HepG2 (cell line): ENCODE measurements around the gene PPP2R5D. TPM values are rescaled to one million over a fixed set of nuclear protein-coding genes. Genes with fewer than 3 reads are reported as not detected.

Experiments used
- ARID4A ChIP-seq: sonication (generic); formaldehyde crosslinking; IDR thresholded peaks from 2 replicates; pipeline ENCODE4 v1.5.0; 2020; ENCODE audit warnings: mild to moderate bottlenecking, missing genetic modification reagents, borderline replicate concordance
- ATF5 ChIP-seq: sonication (generic); formaldehyde crosslinking; IDR thresholded peaks from 2 replicates; pipeline ENCODE4 v1.4.0; 2020; ENCODE audit warnings: mild to moderate bottlenecking, low read depth, missing genetic modification reagents
- ATF7-NPFF ChIP-seq: sonication (generic); formaldehyde crosslinking; IDR thresholded peaks from 2 replicates; pipeline ENCODE4 v1.8.1; 2023; ENCODE audit warnings: mild to moderate bottlenecking, low read depth, missing genetic modification reagents, moderate library complexity
- DMAP1 ChIP-seq: IDR thresholded peaks from 2 replicates; pipeline ENCODE4 v1.6.1; 2016
- ELF3 ChIP-seq: IDR thresholded peaks from 2 replicates; pipeline ENCODE4 v1.6.1; 2016; ENCODE audit warnings: missing genetic modification reagents, missing compliant biosample characterization
- FOSL1 ChIP-seq: sonication (generic); formaldehyde crosslinking; IDR thresholded peaks from 2 replicates; pipeline ENCODE4 v1.9.0; 2021; ENCODE audit warnings: missing genetic modification reagents, borderline replicate concordance
- MIER3 ChIP-seq: IDR thresholded peaks from 2 replicates; pipeline ENCODE4 v1.6.1; 2016; ENCODE audit warnings: missing compliant biosample characterization, borderline replicate concordance
- MTA1 ChIP-seq: sonication (generic); formaldehyde crosslinking; IDR thresholded peaks from 2 replicates; pipeline ENCODE4 v1.4.0; 2020; ENCODE audit warnings: missing genetic modification reagents, mild to moderate bottlenecking, borderline replicate concordance
- NFIC ChIP-seq: IDR thresholded peaks from 2 replicates; pipeline ENCODE4 v1.6.1; 2012; ENCODE audit warnings: mild to moderate bottlenecking, low read length, inconsistent platforms
- NONO ChIP-seq, 2 experiments: fragments of 450-650 bp in 1 of 2; sonication (generic) in 1 of 2; formaldehyde crosslinking in 1 of 2; IDR thresholded peaks in 1 of 2; conservative IDR thresholded peaks in 1 of 2; 2 replicates each; pipeline versions ENCODE4 v1.6.1 to v1.8.0; 2017 to 2022; ENCODE audit warnings: mild to moderate bottlenecking in 1 of 2, missing genetic modification reagents in 1 of 2, moderate library complexity in 1 of 2
- NR0B2 ChIP-seq: sonication (generic); formaldehyde crosslinking; IDR thresholded peaks from 2 replicates; pipeline ENCODE4 v1.4.0; 2020; ENCODE audit warnings: mild to moderate bottlenecking, missing genetic modification reagents
- PHF5A ChIP-seq: IDR thresholded peaks from one replicate; pipeline ENCODE4 v1.6.1; 2018; ENCODE audit warnings: low read depth, missing genetic modification reagents; ENCODE audit not compliant: unreplicated experiment
- RBM22 ChIP-seq: fragments of 200-400 bp; formaldehyde crosslinking; optimal IDR thresholded peaks from 2 replicates; pipeline ENCODE3; 2017; ENCODE audit warnings: mild to moderate bottlenecking, low read length, moderate library complexity
- SP5 ChIP-seq: IDR thresholded peaks from 2 replicates; pipeline ENCODE4 v1.6.1; 2016; ENCODE audit warnings: low read depth, borderline replicate concordance
- TCF7 ChIP-seq: sonication (generic); IDR thresholded peaks from 2 replicates; pipeline ENCODE4 v1.6.1; 2016; ENCODE audit warnings: antibody characterized with exemption, low read depth
- ZFAT ChIP-seq: sonication (generic); formaldehyde crosslinking; conservative IDR thresholded peaks from 2 replicates; pipeline ENCODE4 v1.8.1; 2023; ENCODE audit warnings: missing genetic modification reagents, inconsistent platforms
- ZIK1 ChIP-seq: sonication (generic); formaldehyde crosslinking; IDR thresholded peaks from 2 replicates; pipeline ENCODE4 v1.5.0; 2020; ENCODE audit warnings: mild to moderate bottlenecking, low read depth, missing genetic modification reagents, borderline replicate concordance
- ZMYM2 ChIP-seq: sonication (generic); formaldehyde crosslinking; IDR thresholded peaks from 2 replicates; pipeline ENCODE4 v1.8.0; 2022; ENCODE audit warnings: mild to moderate bottlenecking, missing genetic modification reagents
- ZNF101 ChIP-seq: sonication (generic); formaldehyde crosslinking; IDR thresholded peaks from 2 replicates; pipeline ENCODE4 v1.4.0; 2020; ENCODE audit warnings: mild to moderate bottlenecking, low read depth, missing genetic modification reagents, borderline replicate concordance
- ZNF225 ChIP-seq: sonication (generic); formaldehyde crosslinking; IDR thresholded peaks from 2 replicates; pipeline ENCODE4 v1.4.0; 2020; ENCODE audit warnings: mild to moderate bottlenecking, missing genetic modification reagents
- ZNF430 ChIP-seq: sonication (generic); formaldehyde crosslinking; IDR thresholded peaks from 2 replicates; pipeline ENCODE4 v1.9.0; 2021; ENCODE audit warnings: mild to moderate bottlenecking, missing genetic modification reagents
- ZNF468 ChIP-seq: sonication (generic); formaldehyde crosslinking; IDR thresholded peaks from 2 replicates; pipeline ENCODE4 v1.8.0; 2022; ENCODE audit warnings: mild to moderate bottlenecking, moderate library complexity, missing genetic modification reagents
- ZXDC ChIP-seq: sonication (generic); formaldehyde crosslinking; IDR thresholded peaks from 2 replicates; pipeline ENCODE4 v1.5.0; 2020; ENCODE audit warnings: mild to moderate bottlenecking, missing genetic modification reagents
- polyA plus RNA-seq, 8 experiments: library from polyadenylated mRNA; depleted of rRNA in 3 of 8; stranded (reverse) in 7 of 8; unstranded in 1 of 8; fragments of >200 nt; fragmentation: Illumina TruSeq in 4 of 8; extraction: Trizol in 4 of 8; gene quantifications; 2 replicates each; pipeline versions ENCODE4 v1.2.1 to v1.2.3, GENCODE V29; 2011 to 2016; ENCODE audit warnings: low read depth in 4 of 8, missing spikeins in 1 of 8, mixed read lengths in 1 of 8; ENCODE audit not compliant: insufficient read depth in 1 of 8
- total RNA-seq, 5 experiments: library from RNA; depleted of rRNA; stranded (reverse); fragments of >200 nt; fragmentation: Illumina TruSeq; extraction: Trizol; gene quantifications; 2 replicates each; pipeline ENCODE4 v1.2.3, GENCODE V29; 2016; ENCODE audit warnings: low read depth in 1 of 5

PPP2R5D gene
- total and polyA plus RNA-seq, 2 of the 13 experiments (the other 11 are each of a cell fraction or from before 2014, with no cell fraction given) = 53.7 to 60.4 TPM

- TF ChIP-seq DMAP1 (CRISPR knock-in tag) = peak; percentile 36
- no peak for TF ChIP-seq ZNF225
- no peak for TF ChIP-seq FOSL1 (CRISPR knock-in tag)
- no peak for TF ChIP-seq ARID4A (CRISPR knock-in tag)
- no peak for TF ChIP-seq ZNF468 (CRISPR knock-in tag)
- no peak for TF ChIP-seq ZNF101 (CRISPR knock-in tag)
- no peak for TF ChIP-seq MIER3 (CRISPR knock-in tag)
- TF ChIP-seq ATF7-NPFF = no peak
- no peak for TF ChIP-seq RBM22
- no peak for TF ChIP-seq NFIC
- no peak for TF ChIP-seq NONO (IDR thresholded peaks at IDR 0.05)
- no peak for TF ChIP-seq NONO (CRISPR knock-in tag; conservative IDR thresholded peaks at IDR 0.05)
- TF ChIP-seq ZFAT (CRISPR knock-in tag) = no peak
- TF ChIP-seq ZNF430 = no peak
- TF ChIP-seq MTA1 = no peak
- no peak for TF ChIP-seq TCF7
- TF ChIP-seq ATF5 (CRISPR knock-in tag) = no peak
- TF ChIP-seq NR0B2 = no peak
- no peak for TF ChIP-seq ZXDC (CRISPR knock-in tag)
- TF ChIP-seq PHF5A (CRISPR knock-in tag) = no peak
- TF ChIP-seq ZIK1 (CRISPR knock-in tag) = no peak
- no peak for TF ChIP-seq ZMYM2
- TF ChIP-seq SP5 = no peak; the same call in 1 of the 2 replicates
- TF ChIP-seq ELF3 (CRISPR knock-in tag) = no peak
These were observed 4.7 kb upstream of the PPP2R5D start (continued) for GRCh38 chr6:42979523-42980177.
